NB4 (cell line): ENCODE measurements around the gene SLC2A3.

Source experiments
- POLR2A ChIP-seq: IDR thresholded peaks from 2 replicates; pipeline ENCODE4 v1.6.1; 2011; ENCODE audit warnings: mild to moderate bottlenecking; ENCODE audit not compliant: insufficient read length; ENCODE audit errors: extremely low read depth
- TF ChIP-seq, protein P1 (sequence below): IDR thresholded peaks from one replicate; pipeline ENCODE4 v1.5.1; 2012; ENCODE audit warnings: low read depth, low read length
- TF ChIP-seq, protein P2 (sequence below): IDR thresholded peaks from 2 replicates; pipeline ENCODE4 v1.6.1; 2011; ENCODE audit warnings: low read depth, low read length

DNA sequence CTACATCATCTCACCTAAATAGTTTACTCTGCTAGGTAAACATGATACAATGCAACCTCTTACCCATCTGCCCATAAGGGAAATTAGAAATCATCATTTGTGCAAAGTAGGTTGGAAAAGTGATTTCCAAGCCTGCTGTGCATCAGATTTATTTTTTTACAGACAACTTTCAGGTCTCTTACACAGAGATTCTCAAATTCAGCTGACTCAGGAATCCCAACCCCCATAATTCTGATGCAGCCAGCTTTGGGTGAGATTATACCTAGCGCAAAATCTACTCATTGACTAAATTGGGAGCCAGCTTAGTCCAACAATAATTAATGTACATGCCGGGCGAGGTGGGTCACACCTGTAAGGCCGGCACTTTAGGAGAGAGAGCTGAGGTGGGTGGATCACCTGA is 8.5 kb downstream of the SLC2A3 start:
- no peak for TF ChIP-seq POLR2A
- TF ChIP-seq, protein P1, sequence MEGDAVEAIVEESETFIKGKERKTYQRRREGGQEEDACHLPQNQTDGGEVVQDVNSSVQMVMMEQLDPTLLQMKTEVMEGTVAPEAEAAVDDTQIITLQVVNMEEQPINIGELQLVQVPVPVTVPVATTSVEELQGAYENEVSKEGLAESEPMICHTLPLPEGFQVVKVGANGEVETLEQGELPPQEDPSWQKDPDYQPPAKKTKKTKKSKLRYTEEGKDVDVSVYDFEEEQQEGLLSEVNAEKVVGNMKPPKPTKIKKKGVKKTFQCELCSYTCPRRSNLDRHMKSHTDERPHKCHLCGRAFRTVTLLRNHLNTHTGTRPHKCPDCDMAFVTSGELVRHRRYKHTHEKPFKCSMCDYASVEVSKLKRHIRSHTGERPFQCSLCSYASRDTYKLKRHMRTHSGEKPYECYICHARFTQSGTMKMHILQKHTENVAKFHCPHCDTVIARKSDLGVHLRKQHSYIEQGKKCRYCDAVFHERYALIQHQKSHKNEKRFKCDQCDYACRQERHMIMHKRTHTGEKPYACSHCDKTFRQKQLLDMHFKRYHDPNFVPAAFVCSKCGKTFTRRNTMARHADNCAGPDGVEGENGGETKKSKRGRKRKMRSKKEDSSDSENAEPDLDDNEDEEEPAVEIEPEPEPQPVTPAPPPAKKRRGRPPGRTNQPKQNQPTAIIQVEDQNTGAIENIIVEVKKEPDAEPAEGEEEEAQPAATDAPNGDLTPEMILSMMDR = no peak
- TF ChIP-seq, protein P2, sequence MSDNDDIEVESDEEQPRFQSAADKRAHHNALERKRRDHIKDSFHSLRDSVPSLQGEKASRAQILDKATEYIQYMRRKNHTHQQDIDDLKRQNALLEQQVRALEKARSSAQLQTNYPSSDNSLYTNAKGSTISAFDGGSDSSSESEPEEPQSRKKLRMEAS = no peak
